ENCODE results near the gene KLHL8.
A peak's percentile ranks its signal among the peaks of the same experiment; 100 is the strongest.

KLHL8 gene

GRCh38 chr4:87220094-87220822 lies at the start of gene KLHL8:
KLHL8 (minus strand) TSS chr4:87220618; CDS start chr4:87195539, 25,079 bp downstream.
- peak; percentile 68 to 74 for DNase-seq (ENCODE audit: low read depth in 2 of 2)

- no peak for DNase-seq (ENCODE audit: low read depth in 2 of 2)
Measured at GRCh38 chr4:87270144-87270543, 49.7 kb upstream of the KLHL8 start.

GRCh38 chr4:87268411-87268810 lies 48.0 kb upstream of the KLHL8 start:
- DNase-seq (ENCODE audit: low read depth in 2 of 2): no peak

- DNase-seq (ENCODE audit: low read depth in 2 of 2): no peak
Measured at GRCh38 chr4:87266986-87267385, 46.6 kb upstream of the KLHL8 start.

- no peak for DNase-seq (ENCODE audit: low read depth in 2 of 2)
Measured at GRCh38 chr4:87262886-87263285, 42.5 kb upstream of the KLHL8 start.

- no peak for DNase-seq (ENCODE audit: low read depth in 2 of 2)
Measured at GRCh38 chr4:87260477-87260876, 40.1 kb upstream of the KLHL8 start.

GRCh38 chr4:87258677-87259076 lies 38.3 kb upstream of the KLHL8 start:
- DNase-seq (ENCODE audit: low read depth in 2 of 2): no peak

GRCh38 chr4:87257523-87257922 lies 37.1 kb upstream of the KLHL8 start:
- DNase-seq (ENCODE audit: low read depth in 2 of 2): no peak

GRCh38 chr4:87255755-87256154 lies 35.3 kb upstream of the KLHL8 start:
- DNase-seq (ENCODE audit: low read depth in 2 of 2): no peak

- no peak for DNase-seq (ENCODE audit: low read depth in 2 of 2)
Measured at GRCh38 chr4:87251106-87251505, 30.7 kb upstream of the KLHL8 start.

- DNase-seq (ENCODE audit: low read depth in 2 of 2): no peak
Measured at GRCh38 chr4:87250294-87250693, 29.9 kb upstream of the KLHL8 start.

- DNase-seq (ENCODE audit: low read depth in 2 of 2): no peak
Measured at GRCh38 chr4:87249332-87250019, 29.1 kb upstream of the KLHL8 start.

GRCh38 chr4:87243426-87244053 lies 23.1 kb upstream of the KLHL8 start:
- DNase-seq (ENCODE audit: low read depth in 2 of 2): no peak

GRCh38 chr4:87241336-87241735 lies 20.9 kb upstream of the KLHL8 start:
- DNase-seq (ENCODE audit: low read depth in 2 of 2): no peak

- no peak for DNase-seq (ENCODE audit: low read depth in 2 of 2)
Measured at GRCh38 chr4:87240341-87240740, 19.9 kb upstream of the KLHL8 start.

GRCh38 chr4:87239821-87240220 lies 19.4 kb upstream of the KLHL8 start:
- DNase-seq (ENCODE audit: low read depth in 2 of 2): no peak

- no peak for DNase-seq (ENCODE audit: low read depth in 2 of 2)
Measured at GRCh38 chr4:87239194-87239593, 18.8 kb upstream of the KLHL8 start.

GRCh38 chr4:87236861-87237260 lies 16.4 kb upstream of the KLHL8 start:
- no peak for DNase-seq (ENCODE audit: low read depth in 2 of 2)

- no peak for DNase-seq (ENCODE audit: low read depth in 2 of 2)
Measured at GRCh38 chr4:87235020-87235671, 14.7 kb upstream of the KLHL8 start.

- DNase-seq (ENCODE audit: low read depth in 2 of 2): no peak
Measured at GRCh38 chr4:87232216-87232615, 11.8 kb upstream of the KLHL8 start.

GRCh38 chr4:87230806-87231205 lies 10.4 kb upstream of the KLHL8 start:
- DNase-seq (ENCODE audit: low read depth in 2 of 2): no peak

- no peak for DNase-seq (ENCODE audit: low read depth in 2 of 2)
Measured at GRCh38 chr4:87229979-87230378, 9.6 kb upstream of the KLHL8 start.

Measured in stimulated activated CD8-positive, alpha-beta memory T cell treated with anti-CD3 and anti-CD28 coated beads, Interleukin-7, amount 100 ng/mL, for 1 hour (primary cell).